Astrocyte of the spinal cord (primary cell): ENCODE results near the gene DGLUCY.
"Not testable (repeated sequence)": the region's sequence is repeated elsewhere in the genome, so short reads cannot be mapped to it uniquely, and the experiment has no call there.

Source experiments
- DNase-seq: peaks from one replicate; pipeline ENCODE4 v3.0.0; 2011; ENCODE audit warnings: low read depth, low spot score
- H3K4me3 ChIP-seq: 2 replicates; pipeline ENCODE4 v1.5.1; 2011; ENCODE audit warnings: low read depth, mild to moderate bottlenecking, low read length, moderate library complexity
- in situ Hi-C: cut with HindIII; loops from 2 replicates; pipeline ENCODE4 v1.10.0; 2017; ENCODE audit warnings: low sequenced_read_pairs
- TF ChIP-seq, protein P1 (sequence below): IDR thresholded peaks from 2 replicates; pipeline ENCODE4 v1.5.1; 2012; ENCODE audit warnings: low read depth, mild to moderate bottlenecking, low read length, inconsistent platforms

Gene DGLUCY

DNA sequence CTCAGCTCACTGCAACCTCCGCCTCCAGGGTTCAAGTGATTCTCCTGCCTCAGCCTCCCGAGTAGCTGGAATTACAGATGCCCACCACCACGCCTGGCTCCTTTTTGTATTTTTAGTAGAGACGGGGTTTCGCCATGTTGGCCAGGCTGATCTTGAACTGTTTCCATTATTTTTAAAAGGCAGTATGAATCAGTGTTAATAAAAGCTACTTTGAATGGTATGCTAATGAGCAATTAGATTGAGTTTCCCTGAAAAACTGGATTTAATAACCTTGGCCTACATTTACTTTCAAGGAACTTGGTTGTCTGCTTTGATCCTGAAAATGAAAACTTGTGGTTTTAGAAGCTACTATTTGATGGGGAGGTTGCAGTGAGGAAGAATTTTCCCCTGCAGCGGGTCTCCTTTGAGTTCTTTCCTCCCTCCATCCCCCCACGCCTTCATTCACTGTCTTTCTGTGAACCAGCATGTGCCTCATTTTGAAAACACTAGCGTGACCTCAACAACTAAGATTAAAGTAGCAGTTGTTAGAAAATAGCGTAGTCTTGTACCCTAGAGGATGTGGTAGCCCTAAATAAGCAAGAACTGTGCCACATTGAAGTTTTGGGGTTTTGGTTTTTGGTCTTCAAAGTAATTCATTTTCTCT, 35.7 kb upstream of the DGLUCY start:
- H3K4me3 ChIP-seq = no peak overlapping the region
- DNase-seq = no peak
- in situ Hi-C loops = no loop called here
- TF ChIP-seq, protein P1, sequence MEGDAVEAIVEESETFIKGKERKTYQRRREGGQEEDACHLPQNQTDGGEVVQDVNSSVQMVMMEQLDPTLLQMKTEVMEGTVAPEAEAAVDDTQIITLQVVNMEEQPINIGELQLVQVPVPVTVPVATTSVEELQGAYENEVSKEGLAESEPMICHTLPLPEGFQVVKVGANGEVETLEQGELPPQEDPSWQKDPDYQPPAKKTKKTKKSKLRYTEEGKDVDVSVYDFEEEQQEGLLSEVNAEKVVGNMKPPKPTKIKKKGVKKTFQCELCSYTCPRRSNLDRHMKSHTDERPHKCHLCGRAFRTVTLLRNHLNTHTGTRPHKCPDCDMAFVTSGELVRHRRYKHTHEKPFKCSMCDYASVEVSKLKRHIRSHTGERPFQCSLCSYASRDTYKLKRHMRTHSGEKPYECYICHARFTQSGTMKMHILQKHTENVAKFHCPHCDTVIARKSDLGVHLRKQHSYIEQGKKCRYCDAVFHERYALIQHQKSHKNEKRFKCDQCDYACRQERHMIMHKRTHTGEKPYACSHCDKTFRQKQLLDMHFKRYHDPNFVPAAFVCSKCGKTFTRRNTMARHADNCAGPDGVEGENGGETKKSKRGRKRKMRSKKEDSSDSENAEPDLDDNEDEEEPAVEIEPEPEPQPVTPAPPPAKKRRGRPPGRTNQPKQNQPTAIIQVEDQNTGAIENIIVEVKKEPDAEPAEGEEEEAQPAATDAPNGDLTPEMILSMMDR = no peak

DNA sequence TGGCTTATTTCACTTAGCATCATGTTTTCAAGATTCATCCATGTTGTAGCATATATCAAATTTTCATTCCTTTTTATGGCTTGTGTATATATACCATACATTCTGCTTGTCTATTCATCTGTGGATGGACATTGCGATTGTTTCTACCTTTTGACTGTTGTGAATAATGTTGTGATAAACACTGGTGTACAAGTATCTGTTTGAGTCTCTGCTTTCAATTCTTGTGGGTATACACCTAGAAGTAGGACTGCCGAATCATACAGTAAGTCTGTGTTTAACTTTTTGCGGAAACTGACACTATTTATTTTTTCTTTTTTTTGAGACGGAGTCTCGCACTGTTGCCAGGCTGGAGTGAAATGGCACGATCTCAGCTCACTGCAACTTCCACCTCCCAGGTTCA, 33.8 kb upstream of the DGLUCY start:
- in situ Hi-C loops = no loop called here
- DNase-seq = no peak
- TF ChIP-seq, protein P1 = no peak
- H3K4me3 ChIP-seq = no peak overlapping the region

DNA sequence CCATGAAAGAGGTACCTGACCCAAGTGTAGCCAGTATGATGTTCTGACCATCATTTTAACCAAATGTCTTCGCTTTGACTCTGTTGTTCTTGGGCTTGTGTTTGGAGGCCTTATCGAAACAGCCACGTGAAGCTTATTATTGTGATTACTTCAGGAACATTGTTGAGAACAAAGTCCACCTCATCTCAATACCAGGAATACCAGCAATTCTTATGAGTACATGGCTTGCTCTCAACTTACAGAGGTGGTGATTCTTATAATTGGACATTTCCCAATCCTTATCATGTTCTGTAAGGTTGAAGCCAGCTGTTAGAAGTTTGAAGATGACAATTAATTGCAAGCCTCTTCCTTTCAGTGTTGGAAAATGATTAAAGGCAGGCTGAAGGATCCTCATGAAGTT, 31.6 kb upstream of the DGLUCY start:
- TF ChIP-seq, protein P1 = no peak
- no peak for DNase-seq
- in situ Hi-C loops = no loop called here
- no peak overlapping the region for H3K4me3 ChIP-seq

DNA sequence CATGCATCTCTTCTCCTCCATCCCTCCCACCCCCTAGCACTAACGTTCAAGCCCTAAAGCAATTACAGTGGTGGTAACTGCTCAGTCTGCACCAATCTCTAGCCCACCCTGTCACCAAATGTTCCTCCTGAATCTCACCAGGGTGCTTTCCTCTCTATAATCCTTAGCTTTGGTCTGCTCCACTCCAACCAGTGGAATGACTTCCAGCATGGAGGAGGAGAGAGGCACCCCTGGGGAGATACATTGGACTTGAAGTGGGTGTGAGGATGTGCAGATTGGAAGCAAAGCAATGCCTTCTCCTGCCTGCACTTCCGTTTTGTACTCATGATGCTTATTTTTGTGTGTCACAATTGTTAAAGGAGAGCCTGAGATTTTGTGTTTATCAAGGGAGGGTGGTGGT, 29.4 kb upstream of the DGLUCY start:
- in situ Hi-C loops = no loop called here
- TF ChIP-seq, protein P1 = no peak
- DNase-seq = no peak
- H3K4me3 ChIP-seq = no peak overlapping the region

DNA sequence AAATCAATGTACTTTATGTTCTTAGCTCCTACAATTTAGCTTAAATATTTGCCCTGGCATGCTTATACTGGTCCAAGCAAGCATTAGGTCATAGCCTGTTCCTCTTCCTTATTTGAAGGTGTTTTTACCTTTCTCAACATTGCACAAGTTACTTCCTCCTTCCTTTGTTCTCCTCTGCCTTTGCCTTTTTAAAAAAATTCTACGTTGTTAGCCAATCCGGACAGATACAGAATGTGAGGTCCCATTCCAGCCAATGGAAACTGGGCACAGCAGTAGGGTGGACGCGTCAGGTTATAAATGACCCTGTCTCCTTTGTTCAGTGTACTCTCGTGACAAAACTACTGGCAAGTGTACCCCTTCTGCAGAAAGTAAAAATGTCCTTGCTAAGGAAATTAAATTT, 26.4 kb upstream of the DGLUCY start:
- in situ Hi-C loops, H3K4me3 ChIP-seq, DNase-seq: not testable (repeated sequence)

DNA sequence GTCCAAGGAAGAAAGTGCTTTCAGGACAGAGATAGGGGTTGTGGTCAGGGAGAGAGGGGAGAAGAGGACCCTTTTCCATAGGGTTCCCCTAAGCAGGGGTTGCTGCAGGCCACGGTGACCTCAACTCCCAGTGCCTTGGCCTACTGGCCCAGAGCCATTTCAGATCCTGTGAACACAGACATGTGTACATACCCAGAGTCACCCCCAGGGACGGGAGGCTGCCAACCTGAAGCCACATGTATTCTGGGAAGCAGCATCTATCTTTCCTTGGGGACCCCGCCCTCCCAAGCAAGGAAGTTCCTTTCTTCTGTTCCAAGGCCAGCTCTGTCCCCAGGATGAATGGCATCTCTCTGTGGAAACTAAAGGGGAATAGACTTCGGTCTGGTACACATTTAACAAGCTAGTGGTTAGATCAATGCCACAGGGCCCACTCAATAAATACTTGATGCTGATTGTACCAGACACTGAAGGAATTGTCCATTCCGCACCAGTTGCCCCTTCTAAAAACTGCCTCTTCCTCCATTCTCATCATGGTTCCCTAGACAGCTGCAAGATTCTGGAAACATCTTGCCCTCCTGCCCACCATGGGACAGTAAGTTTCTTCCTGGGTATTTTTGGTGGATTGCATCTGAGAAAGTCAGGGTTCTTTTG, 25.2 kb upstream of the DGLUCY start:
- H3K4me3 ChIP-seq = no peak overlapping the region
- in situ Hi-C loops = no loop called here
- TF ChIP-seq, protein P1 = no peak
- DNase-seq = no peak

DNA sequence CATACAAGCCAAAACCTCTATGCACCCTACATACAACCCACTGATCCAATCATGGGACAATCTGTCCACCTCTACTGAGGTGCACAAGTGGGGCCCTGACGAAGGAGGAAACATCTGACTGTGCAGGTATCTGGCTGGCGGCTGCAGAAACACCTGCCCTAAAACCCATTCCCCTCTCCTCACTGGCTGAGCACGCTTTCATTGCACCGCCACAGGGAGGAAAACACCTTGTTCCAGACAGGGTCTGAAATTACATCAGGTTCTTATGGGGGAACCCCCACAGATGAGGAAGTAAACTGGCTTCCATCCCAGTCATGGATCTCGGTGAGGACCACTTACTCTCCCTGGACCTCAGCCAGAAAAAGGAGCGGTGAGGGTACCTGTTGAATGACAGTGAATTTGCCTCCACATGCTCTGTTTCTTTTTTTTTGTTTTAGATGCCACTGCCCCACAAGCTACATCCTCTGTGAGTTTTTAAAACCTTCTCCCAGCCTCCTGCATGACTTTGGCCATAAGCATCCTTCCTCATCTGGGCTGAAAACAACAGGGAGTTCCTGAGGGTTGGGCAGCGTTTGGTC, 23.8 kb upstream of the DGLUCY start:
- TF ChIP-seq, protein P1 = no peak
- in situ Hi-C loops = no loop called here
- H3K4me3 ChIP-seq = no peak overlapping the region
- DNase-seq = no peak
